ENCODE measurements around the gene MAP6D1. TPM values are rescaled to one million over a fixed set of nuclear protein-coding genes. Genes with fewer than 3 reads are reported as not detected.

The MAP6D1 gene
- total RNA-seq, 4 donors from 2014 or later = 0.35 to 4.9 (median 2.4) TPM

GRCh38 chr3:183830187-183830586 is 4.8 kb upstream of the MAP6D1 start:
- WGBS, 2 donors (ENCODE audit: low coverage in 1 of 2) = 100% methylated on average over 3 of the region's 9 CpGs; no CpG with 5 or more reads in 1 of the 2 donors
- Histone ChIP-seq H3K9me3 (no peaks in the 10 kb centered on the region), H3K4me3 (no peak overlapping the region), H3K27me3 (no peaks in the 10 kb centered on the region), H3K36me3 (peaks cover 0 to 71% of the 10 kb centered on the region in 2 donors), H3K27ac (no peak overlapping the region), H3K4me1 (peaks cover 0 to 7% (median 3%) of the 10 kb centered on the region in 3 donors)
- ATAC-seq = no peak
- TF ChIP-seq CTCF (IDR thresholded peaks at IDR 0.05) (no peak), POLR2AphosphoS5 (IDR thresholded peaks at IDR 0.05) (no peak), EP300 (IDR thresholded peaks at IDR 0.05) (no peak), POLR2A (IDR thresholded peaks at IDR 0.05) (no peak)

- peaks cover 0 to 68% of the 10 kb centered on the region in 2 donors for H3K36me3 ChIP-seq
- no peaks in the 10 kb centered on the region for H3K27me3 ChIP-seq
- no peak for ATAC-seq
- no peak overlapping the region for H3K4me3 ChIP-seq
- 90 to 92% methylated on average over 4 to 8 of the region's 9 CpGs for WGBS, 2 donors (ENCODE audit: low coverage in 1 of 2)
- H3K27ac ChIP-seq = no peak overlapping the region
- TF ChIP-seq POLR2A (IDR thresholded peaks at IDR 0.05) = no peak
- TF ChIP-seq POLR2AphosphoS5 (IDR thresholded peaks at IDR 0.05) = no peak
- TF ChIP-seq CTCF (IDR thresholded peaks at IDR 0.05) = no peak
- no peaks in the 10 kb centered on the region for H3K9me3 ChIP-seq
- H3K4me1 ChIP-seq = peaks cover 0 to 14% (median 7%) of the 10 kb centered on the region in 3 donors
These were observed 4.1 kb upstream of the MAP6D1 start for GRCh38 chr3:183829466-183829865.

- Histone ChIP-seq H3K27ac (no peak overlapping the region), H3K4me1 (peaks cover 0 to 19% (median 9%) of the 10 kb centered on the region in 3 donors), H3K9me3 (no peaks in the 10 kb centered on the region), H3K4me3 (no peak overlapping the region), H3K27me3 (no peaks in the 10 kb centered on the region), H3K36me3 (peaks cover 0 to 58% of the 10 kb centered on the region in 2 donors)
- ATAC-seq = no peak
- TF ChIP-seq POLR2A (IDR thresholded peaks at IDR 0.05) (no peak), POLR2AphosphoS5 (IDR thresholded peaks at IDR 0.05) (no peak), CTCF (IDR thresholded peaks at IDR 0.05) (no peak), EP300 (IDR thresholded peaks at IDR 0.05) (no peak)
- WGBS, 2 donors (ENCODE audit: low coverage in 1 of 2) = 93% methylated on average over 7 of the region's 7 CpGs; no CpG with 5 or more reads in 1 of the 2 donors
These were observed 3.1 kb upstream of the MAP6D1 start for GRCh38 chr3:183828538-183828870.

GRCh38 chr3:183827809-183828537 is 2.6 kb upstream of the MAP6D1 start:
- Histone ChIP-seq H3K4me3 (no peak overlapping the region), H3K27ac (no peak overlapping the region), H3K27me3 (no peaks in the 10 kb centered on the region), H3K36me3 (peaks cover 0 to 53% of the 10 kb centered on the region in 2 donors), H3K4me1 (peaks cover 0 to 19% (median 9%) of the 10 kb centered on the region in 3 donors), H3K9me3 (no peaks in the 10 kb centered on the region)
- 81 to 82% methylated on average over 5 to 6 of the region's 14 CpGs for WGBS, 2 donors (ENCODE audit: low coverage in 1 of 2)
- TF ChIP-seq EP300 (IDR thresholded peaks at IDR 0.05) (no peak), CTCF (IDR thresholded peaks at IDR 0.05) (no peak), POLR2A (IDR thresholded peaks at IDR 0.05) (no peak), POLR2AphosphoS5 (IDR thresholded peaks at IDR 0.05) (no peak)
- ATAC-seq = no peak
